COR-L47 (cell line): ENCODE results near the gene TOX2.

Experiments
- DNase-seq: peaks from one replicate; lab custom pipeline; 2025; lab: John Stamatoyannopoulos, UW

TOX2 gene

DNA sequence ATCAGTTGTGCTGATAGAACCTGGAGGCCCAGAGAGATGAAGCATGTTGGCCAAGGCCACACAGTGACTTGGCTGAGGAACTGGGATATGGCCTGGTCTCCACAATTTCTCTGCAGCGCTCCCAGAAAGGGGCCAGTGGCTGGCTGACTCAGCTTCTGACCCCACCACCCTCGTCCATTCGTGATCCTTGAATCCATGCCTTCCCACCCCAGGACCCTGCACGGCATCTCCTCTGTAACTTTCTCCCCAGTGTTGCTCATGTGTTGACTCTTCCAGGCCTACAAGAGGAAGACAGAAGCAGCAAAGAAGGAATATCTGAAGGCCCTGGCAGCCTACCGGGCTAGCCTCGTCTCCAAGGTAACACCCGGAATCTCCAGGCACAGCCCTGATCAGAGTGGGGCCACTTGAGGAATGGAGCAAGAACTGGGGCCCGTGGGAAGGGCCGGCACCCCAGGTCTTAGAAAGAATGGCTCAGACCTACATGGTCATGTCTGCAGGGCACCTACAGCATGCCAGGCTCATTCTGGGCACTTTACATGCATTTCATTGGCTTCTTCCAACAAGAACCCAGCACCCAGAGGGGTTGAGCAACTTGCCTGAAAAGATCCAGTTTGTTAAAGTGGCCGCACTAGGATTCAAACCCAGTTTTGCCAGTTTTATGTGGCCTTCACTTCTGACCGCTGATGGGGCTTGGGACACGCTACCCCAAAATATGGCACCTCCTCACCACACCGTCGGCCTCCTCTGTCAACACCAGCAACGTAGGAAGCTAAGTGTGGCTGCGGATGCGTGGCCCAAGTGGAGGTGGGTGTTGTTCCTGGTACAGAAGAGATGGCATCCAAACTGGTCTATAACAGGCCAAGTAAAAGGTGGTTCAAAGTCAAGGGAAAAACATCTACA, 150.1 kb downstream of the TOX2 start:
- no peak for DNase-seq

DNA sequence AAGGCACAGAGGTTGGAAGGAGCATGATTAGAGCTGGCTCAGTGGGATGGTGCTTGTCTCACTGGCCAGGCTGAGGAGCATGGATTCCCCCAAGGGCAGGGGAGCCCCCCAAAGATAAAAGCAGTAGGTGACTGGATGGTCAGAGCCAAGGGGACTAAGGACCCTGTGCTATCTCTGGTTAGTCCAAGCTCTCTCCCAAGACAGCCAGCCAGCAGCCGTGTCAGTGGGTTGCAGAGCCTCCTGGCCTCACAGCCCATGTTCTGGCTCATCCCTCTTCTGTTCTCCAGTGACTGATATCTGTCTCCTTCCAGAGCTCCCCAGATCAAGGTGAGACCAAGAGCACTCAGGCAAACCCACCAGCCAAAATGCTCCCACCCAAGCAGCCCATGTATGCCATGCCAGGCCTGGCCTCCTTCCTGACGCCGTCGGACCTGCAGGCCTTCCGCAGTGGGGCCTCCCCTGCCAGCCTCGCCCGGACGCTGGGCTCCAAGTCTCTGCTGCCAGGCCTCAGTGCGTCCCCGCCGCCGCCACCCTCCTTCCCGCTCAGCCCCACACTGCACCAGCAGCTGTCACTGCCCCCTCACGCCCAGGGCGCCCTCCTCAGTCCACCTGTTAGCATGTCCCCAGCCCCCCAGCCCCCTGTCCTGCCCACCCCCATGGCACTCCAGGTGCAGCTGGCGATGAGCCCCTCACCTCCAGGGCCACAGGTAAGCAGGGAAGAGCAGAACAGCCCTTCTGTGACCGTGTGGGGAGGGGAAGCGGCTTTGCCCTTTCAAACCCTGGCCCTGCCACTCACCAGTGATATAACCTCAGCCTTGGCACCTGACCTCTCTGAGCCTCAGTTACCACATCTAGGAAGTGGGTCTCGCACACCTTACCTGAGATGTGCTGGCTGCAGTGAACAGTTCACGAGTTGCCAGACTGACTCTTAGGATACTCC, 151.0 kb downstream of the TOX2 start:
- no peak for DNase-seq

DNA sequence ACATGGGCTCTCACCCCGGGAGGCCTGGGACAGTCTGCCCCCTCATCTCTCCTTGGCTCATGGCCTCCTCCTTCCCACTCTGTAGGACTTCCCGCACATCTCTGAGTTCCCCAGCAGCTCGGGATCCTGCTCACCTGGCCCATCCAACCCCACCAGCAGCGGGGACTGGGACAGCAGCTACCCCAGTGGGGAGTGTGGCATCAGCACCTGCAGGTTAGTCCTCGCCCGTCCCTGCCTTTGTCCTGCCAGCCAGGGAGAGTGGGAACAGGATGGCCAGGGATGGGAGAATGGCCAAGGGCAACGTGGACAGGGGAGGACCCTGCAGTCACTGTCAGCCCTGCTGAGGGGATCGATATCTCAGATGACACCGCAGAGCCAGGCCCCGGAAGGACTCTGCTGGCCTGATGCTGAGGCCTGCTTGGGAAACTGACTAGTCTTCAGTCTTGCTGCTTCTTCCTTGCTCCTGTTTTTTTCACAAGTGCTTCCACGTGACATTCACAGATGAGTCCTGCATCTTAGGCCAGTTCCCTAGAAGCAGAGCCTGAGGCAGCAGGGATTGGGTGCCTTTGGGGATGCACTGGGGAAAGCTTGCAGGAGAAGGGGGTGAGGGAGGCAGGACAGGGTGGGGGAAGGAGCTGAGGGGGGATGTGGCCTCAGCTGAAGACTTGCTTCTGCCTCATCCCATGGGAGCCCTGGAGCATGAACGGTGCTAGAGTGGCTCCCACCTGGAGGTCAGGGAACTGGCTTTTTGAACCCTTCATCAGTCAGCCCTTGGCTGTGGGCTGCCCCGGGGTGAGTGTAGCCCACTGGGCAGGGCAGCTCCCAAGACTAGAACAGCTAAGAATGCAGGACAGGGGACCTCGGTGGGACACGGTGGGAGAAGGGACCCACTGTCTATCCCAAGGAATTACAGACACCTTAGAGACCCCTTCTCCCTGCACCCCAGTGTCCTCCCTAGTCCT, 152.3 kb downstream of the TOX2 start:
- DNase-seq, result no peak

DNA sequence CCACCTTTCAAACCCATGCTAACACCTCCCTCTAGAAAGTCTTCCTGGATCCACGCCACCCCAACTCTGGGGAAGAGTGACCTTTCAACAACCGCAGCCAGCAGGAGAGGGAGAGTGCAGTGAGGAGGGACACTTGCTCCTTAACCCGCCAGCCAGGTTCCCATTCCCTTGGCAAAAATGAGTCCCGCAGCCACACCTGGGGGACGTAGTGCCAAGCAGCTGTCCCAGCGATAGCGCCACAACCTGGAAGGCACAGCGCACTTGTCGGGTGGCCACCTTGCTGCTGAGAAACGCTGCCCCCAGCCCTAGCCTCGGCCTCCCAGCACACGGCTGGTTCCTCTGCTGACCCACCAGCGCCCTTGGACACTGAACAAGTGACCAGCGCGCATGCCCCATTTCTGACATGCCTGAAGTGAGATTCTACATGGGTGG, 153.0 kb downstream of the TOX2 start:
- no peak for DNase-seq

DNA sequence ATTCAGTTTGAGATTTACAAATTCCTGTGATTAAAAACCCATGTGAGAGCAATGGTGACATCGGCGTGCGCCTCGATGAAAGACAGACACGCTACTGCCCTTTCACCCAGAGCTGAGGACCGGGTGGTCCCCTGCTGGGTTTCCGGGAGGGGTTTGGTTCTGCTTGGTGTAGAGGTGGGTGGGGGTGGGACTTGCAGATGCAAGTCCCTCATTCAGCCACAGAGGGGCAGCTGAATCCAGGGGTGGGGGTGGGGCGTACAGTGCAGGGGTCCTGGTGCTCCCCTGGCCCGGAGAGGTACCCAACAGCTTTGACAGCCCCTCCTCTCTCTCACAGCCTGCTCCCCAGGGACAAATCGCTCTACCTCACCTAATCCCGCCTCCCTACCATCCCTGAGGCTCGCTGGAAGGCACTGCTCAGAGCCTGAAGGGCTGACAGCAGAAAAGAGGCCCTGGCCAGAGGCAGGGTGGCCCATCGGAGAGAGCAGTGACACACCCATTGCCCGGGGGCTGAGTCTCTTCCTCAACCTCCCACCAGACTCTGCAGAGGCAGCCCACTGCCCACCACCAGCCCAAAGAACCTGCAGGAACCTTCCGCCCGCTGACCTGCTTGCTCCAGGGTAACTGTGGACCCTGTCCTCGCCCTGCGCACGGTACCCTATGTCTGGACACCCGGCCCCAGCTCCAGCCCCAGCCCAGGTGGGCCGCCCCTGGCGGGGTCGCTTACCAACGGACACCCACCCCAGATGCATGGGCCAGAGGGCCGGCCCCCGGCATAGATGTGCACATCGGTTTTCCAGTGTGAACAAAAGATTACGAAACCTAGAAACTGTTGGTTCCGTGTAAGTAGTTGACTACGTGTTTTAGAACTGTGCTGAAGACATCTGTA, 153.9 kb downstream of the TOX2 start:
- DNase-seq, result no peak

DNA sequence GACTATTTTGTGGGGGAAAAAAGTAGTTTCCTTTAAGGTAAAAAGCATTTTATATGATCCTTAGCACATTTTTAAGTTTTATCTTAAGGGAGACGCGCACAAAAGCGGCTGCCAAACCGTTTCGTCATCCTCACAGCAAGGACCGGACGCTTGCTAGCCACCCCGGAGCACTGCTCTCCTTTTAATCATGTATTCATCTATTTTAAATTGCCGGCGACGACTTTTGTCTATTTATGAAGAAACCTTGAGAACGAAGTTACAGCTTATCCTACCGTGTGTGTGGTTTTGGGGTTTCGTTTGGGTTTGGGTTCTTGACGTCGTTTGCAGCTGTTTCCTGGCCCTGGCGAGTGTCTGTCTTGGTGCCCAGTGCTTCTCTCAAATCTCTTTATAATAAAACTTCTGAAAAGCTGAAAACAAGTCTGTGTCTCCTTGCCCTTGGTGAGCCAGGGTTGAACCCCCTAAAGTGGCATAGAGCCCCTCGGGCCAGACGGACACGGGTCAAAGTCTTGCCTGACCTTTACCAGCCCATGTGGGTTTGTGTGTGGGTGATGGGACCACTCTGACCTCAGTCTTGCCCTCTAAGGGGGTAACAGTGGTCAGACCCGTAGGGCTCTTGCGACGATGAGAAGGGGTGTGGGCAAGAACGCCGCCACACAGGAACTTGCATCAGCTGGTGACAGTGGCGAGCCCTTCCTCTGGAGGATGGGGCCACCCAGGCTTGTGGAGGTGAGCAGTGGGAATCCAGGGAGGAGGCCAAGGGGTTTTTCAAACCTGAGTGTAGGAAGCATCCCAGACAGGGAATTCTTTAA, 154.8 kb downstream of the TOX2 start:
- no peak for DNase-seq

DNA sequence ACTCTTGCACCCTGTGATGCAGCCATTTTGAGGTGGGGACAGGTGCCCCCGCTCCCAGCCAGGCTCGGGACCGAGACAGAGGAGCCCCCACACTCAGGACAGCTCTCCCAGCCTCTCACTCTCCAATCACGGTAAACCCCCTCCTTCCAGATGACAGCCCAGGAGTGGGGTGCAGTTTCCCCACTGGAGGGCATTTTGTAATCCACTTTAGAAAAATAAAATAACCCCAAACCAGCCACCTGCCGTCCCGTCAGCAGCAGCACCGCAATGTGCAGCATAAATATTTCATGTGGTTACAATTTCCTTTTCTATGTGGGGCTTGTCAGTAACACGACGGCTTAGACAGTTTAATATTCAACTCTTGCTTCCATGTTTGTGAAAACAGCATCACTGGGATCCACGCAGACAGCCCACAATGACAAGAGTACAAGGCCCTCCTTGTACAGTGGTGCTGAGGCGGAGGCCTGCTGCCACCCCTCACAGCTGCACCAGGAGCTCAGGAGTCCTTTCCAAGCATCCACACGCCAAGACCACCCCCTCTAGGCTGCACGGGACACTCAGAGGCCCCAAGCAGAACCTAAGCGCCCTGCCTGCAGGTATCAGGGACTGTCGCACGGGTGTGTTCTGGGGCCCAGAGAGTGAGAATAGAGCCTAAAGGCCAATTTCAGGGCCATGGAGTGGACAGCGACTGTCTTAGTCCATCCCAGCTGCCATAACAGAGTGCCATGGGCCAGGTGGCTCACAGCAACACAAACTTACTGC, 155.7 kb downstream of the TOX2 start:
- DNase-seq, result no peak

DNA sequence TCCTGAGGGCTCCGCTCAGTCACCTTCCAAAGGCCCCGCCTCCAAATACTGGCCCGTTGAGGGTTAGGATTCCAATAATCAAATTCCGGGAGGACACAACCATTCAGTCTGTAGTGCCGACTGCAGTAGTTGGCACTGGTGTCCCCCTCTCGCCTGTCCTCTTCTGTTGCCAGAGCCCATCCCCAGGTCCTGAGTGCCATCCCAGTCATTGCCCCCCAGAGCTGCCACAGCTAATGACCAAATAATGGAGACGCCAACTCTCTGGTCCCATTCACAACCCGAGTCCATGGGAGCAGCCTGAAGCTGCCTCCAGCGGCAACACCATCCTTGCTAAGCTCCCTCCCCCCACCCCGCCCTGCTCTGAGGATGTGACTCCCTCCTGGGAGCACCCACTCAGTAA, 156.4 kb downstream of the TOX2 start:
- no peak for DNase-seq

DNA sequence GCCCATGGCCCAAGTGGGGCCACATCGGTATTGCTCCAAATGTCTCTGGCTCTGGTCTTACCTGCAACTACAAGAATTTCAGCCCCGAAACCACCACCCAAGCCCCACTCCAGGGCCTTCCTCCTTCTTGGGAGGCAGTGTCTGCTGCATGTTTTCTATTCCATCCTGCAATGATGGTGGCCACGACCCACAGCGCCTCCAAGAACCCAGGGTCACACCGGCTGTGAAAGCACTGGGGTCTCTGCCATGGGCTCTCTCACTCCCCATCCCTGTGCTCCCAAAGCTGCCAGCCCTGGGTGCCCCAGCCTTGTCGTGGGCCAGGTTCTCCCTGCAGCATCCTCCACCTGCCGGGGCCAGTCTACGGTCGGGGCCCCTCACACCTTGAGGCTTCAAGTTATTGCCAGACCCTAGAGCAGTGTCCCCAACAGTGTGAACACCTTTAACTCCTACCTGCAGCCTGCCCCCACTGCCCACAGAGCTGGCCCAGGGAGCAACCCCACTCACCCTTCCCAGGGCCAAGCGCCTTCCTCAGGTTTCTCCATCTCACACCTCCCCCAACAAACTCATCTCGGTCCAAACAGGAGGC, 157.0 kb downstream of the TOX2 start:
- no peak for DNase-seq

DNA sequence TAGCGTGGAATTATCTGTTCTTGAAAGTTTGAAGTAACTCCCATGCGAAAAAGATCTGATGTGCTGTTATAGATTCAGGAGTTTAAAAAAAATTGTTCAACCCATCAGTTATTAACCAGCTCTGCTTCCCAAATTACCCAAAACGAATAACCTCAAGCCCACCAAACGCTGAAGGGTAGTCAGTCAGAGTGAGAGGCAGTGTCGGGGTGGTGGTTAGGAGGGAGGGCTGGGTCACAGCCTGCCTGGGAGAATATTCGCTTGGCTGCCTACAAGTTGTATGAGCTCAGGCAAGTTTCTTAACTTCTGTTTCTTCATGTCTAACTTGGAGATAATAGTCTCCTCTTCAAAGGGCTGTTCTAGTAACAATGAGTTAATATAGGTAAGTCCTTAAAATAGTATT, 157.7 kb downstream of the TOX2 start:
- DNase-seq, result no peak

DNA sequence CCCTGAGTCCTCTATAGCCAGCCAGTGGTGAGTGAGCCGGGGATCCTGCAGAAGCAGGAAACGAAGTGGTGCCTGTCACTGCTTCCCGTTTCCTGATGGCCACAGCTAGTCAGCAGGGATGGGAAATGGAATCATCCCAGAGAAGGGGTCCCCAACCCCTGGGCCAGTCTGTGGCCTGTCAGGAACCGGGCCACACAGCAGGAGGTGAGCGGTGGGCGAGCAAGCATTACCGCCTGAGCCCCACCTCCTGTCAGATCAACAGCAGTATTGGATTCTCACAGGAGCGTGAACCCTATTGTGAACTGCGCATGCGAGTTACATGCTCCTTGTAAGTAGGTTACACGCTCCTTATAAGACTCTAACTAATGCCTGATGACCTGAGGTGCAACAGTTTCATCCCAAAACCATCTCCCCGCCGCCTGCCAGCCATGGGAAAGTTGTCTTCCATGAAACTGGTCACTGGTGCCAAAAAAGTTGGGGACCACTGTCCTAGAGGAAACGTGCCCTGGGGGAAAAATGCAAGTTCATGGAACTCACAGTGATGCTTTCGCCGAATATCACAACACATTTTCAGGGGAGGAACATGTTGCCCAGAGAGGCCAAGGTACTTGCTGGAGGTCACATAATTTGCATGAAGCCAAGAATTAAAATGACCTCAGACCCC, 158.5 kb downstream of the TOX2 start:
- no peak for DNase-seq

DNA sequence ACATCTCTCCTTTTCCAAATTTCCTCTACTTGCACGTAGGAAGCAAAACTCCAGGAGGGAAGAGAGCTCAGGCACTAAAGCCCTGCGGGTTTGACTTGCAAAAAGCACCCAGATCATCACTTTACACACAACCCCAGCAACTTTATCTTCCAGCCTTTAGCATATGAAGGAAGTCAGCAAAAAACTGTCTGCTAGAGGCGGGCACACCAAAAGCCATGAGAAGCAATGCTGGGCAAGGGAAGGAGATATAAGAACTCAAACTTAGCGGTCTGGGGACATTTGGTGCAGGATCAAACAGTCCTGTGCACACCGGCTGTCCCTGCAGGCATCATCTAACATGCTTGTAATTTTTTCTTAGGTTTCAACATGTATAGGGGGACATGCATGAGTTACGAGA, 159.0 kb downstream of the TOX2 start:
- DNase-seq, result no peak

DNA sequence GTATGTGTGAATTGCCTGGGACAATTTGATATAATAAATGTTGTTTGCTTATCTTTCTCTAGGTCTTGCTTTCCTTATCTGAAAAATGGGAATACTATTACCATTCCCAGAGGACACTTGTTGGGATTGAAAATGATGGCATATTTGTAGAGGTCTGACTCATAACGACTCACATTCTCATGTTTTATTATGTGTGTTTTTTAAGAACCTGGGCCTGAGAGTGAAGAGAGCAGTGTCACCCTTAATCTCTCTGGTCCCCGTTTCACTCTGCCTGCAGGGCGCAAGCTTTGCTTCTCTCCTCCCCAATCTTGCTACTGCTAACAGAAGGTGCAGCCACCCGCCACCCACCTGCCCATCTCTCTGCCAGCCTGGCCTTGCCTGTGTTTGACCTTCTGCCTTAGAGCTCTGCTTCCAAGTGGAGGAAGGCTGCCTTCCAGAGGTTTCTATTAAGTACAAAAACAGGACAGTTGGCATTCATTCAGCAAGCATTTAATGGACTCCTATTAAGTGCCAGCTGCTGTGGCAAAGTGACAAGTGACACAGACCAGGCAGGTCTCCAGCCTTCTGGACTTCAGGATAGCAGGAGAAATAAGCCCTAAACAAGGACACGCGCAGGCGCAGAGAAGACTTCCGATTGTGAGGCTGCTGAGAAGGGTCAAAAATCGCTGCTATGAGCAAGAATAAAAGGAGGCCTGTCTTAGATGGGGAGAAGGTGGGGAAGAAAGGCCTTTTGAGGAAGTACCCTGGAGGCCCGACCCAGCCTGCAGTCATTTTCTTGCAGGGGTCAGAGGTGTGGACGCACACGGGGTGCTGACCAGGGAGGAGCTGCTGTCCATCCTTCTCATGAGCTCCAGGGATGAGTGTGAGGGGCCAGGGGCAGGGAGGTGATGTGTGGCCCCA, 159.8 kb downstream of the TOX2 start:
- no peak for DNase-seq

DNA sequence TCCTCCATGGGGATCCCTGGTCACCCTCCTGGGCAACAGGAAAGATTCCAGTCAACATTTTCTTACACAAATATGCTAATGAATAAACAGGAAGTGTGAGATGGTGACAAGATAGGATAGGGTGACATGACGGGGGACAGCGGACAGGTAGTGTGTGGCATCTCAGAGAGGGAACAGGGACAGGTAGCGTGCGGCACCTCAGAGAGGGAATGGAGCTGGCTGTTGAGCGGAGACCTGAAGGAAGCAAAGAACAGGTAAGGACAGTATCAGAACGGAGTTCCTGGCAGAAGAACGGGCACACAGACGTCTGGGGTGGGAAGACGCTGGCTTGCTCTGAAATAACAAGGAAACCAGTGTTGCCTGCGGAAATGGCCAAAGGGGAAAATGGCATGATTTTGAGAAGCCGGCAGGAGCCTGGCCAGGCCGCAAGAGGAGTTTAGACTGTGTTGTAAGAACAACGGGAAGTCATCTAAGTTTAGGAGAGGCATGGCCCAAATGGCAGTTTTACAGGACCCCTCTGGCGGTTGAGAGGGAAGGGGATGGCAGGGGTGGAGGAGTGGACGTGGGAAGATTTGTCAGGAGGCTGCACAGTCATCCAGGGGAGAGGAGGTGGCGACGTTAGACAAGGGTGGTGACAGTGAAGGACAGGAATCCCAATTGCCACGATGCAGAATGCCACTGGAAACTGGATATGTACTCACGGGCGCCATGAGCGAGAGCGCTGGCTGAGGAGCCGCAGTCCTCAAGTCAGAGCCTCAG, 160.7 kb downstream of the TOX2 start:
- no peak for DNase-seq

DNA sequence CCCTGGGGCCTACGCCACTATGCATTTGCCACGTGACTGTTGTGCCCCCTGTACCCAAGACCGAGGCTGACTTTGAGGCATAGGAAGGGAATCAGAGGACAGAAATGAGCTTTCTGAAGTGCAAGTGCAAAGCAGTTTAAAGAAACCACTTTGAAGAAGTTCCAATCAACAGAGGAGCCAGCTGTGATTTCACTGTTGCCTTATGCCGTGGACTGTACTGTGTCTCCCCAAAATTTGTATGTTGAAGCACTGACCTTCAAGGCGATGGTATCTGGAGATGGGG, 161.2 kb downstream of the TOX2 start:
- no peak for DNase-seq

DNA sequence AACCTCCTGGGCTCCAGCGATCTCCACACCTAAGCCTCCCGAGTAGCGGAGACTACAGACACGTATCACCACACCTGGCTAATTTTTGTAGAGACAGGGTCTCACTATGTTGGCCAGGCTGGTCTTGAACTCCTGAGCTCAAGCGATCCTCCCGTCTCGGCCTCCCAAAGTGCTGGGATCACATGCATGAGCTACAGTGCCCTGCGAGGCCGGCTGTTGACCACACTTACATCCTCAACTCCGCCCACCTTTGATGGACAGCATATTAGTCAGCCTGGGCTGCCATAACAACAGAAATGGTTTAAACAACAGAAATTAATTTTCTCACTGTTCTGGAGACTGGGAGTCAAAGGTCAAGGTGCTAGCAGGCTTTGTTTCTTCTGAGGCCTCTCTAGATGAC, 164.6 kb downstream of the TOX2 start:
- DNase-seq, result no peak

DNA sequence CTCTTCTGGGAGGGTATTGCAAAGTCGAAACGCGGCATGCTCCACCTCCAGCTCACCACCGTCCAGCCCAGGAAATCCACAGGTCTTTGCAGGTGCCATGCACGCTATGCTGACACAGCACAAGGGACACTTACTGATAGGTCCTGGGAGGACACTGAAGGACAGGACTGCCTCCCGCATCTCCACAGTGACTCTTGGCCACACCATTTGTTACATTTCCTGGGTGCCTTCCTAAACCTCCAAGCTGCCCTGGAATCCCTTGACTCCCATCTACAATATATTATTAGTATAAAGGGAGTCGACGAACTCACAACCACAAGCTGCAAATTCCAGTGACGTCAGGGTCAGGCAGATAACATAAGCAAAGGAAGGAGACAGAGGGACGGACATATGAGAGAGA, 165.4 kb downstream of the TOX2 start:
- no peak for DNase-seq
